OCI-LY3 (cell line): ENCODE results near the gene COMMD2.

ENCODE experiments used
- EZH2phosphoT487 ChIP-seq: fragments of 200-600 bp; shearing (Covaris generic); IDR thresholded peaks from 2 replicates; pipeline ENCODE4 v1.6.1; 2018; ENCODE audit warnings: antibody characterized with exemption, mixed run types, low read depth
- TF ChIP-seq, protein P1 (sequence below): fragments of 200-600, 300-600 bp; sonication (generic); IDR thresholded peaks from 2 replicates; pipeline ENCODE4 v1.5.1; 2014; ENCODE audit warnings: antibody characterized with exemption, low read length, low read depth

DNA sequence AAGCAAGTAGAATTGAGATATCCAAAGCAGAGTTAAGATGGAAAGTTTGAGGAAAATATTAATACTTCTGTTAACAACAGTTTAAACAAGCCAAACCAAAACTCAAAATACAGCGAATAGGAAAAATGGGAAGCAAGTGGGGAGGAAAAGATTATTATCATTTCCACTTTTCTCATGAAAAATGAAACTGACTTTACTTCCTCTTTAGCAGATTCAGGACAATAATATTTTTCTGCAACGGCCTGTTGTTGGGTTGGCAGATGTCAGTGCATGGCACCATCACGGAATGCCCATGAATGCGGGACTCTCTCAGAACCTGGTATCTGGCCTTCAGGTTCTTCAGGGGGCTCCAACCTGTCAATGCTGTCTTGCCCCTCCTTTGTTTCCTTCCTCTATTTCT lies 28.9 kb upstream of the COMMD2 start:
- TF ChIP-seq, protein P1, sequence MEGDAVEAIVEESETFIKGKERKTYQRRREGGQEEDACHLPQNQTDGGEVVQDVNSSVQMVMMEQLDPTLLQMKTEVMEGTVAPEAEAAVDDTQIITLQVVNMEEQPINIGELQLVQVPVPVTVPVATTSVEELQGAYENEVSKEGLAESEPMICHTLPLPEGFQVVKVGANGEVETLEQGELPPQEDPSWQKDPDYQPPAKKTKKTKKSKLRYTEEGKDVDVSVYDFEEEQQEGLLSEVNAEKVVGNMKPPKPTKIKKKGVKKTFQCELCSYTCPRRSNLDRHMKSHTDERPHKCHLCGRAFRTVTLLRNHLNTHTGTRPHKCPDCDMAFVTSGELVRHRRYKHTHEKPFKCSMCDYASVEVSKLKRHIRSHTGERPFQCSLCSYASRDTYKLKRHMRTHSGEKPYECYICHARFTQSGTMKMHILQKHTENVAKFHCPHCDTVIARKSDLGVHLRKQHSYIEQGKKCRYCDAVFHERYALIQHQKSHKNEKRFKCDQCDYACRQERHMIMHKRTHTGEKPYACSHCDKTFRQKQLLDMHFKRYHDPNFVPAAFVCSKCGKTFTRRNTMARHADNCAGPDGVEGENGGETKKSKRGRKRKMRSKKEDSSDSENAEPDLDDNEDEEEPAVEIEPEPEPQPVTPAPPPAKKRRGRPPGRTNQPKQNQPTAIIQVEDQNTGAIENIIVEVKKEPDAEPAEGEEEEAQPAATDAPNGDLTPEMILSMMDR: no peak
- TF ChIP-seq EZH2phosphoT487: no peak
